ENCODE data around the gene FHL2.
"Not testable (repeated sequence)": the region's sequence is repeated elsewhere in the genome, so short reads cannot be mapped to it uniquely, and the experiment has no call there.

Gene FHL2

GRCh38 chr2:105338020-105338385 lies 60.8 kb downstream of the FHL2 start:
- DNase-seq (ENCODE audit: low read depth in 2 of 2) = no peak

DNA sequence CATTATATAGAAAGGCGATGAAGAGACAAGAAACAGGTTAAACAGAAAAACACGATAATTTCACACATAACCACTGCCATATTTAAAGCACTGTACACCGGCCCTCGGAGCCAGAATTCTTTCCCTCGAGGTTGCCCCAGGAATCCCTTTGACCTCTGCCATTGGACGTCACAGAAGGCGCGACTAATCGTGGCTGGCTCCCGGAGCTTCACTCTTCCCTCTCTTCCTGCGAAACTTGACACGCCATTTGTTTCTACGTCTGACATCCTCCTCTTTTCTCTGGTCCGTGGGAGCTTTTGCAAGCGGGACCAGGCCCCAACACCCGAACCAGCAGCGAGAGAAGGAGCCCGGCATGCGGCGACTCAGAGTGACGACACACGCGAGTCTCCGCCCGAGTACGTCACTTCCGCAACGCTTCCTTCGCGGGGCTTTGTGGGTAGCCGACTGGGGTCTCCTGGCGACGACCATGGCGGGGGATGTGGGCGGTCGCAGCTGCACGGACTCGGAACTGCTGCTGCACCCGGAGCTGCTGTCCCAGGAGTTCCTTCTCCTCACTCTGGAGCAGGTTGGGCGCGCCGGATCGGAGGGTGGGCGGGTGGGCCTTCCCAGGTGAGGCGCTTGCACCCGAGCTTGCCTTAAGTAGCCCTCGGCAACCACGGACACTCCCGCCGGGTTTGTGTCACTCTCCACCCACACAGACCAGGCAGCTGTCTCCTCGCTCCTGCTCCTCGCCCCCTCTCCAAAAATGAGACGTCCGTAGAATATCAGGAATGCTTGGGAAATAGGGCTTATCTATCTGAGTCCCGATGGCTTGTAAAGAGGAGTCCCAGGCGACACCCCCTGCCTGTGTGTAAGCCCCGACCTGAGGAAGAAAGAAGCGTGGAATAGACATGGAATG lies 61.5 kb downstream of the FHL2 start, which contains the start of gene C2orf49:
Gene C2orf49 (plus strand): TSS at position 419 of the 898 bp plus-strand sequence. CDS start 48 bp downstream, at position 467.
- DNase-seq (ENCODE audit: low read depth in 2 of 2) = peak; percentile 83 to 87

GRCh38 chr2:105336786-105337121 lies 62.1 kb downstream of the FHL2 start:
- no peak for DNase-seq (ENCODE audit: low read depth in 2 of 2)

- no peak for DNase-seq (ENCODE audit: low read depth in 2 of 2)
Measured at GRCh38 chr2:105335469-105335868, 63.4 kb downstream of the FHL2 start.

DNA sequence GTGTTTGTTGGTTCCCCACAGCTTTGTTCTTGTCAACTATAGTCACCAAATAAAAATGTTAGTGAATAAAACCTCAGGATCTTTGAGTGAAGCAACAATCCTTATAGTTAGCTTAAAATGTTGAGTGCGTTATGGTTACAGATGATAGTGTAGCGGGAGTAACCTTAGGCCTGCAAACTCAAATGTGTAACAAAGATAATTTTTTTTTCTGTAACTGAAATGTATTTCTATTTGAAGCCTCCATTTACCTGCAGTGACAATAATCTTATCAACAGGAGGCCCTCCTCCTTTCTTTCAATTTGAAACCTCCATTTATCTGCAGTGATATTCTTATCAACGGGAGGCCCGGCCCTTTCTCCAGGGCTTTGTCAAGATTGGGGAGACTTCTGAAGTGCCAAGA lies 64.6 kb downstream of the FHL2 start:
- DNase-seq (ENCODE audit: low read depth in 2 of 2) = no peak

DNA sequence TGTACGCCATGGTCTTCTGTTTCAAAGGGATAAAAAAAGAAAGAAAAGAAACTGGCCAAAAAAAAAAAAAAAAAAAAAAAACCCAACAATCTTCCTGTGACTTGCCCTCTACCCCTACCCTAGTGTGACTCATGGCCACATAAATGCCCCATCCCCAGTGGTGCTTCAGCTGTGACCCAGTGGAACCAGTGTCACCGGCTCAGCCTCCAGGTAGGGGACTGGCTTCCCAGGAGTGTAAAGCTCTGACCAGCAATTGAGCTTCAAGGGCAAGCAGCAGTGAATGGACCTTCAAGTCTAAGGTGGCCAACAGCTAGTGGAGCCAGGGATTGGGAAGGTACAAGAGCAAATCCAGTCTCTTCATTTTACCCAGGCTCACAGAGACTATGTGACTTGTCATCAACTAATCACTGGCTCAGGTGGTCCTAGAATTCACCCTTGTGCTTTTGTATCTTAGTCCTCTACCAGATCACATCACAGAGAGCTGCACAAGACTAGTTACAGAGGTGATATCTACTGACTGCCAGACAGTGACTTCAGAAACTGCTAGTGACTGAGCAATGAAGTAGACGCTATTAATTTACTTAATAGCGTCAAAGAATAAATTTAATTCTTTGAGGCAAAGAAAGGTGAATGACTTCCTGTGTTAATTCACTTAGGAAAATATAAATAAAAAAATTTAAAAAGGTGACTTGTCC lies 68.0 kb downstream of the FHL2 start:
- no peak for DNase-seq (ENCODE audit: low read depth in 2 of 2)

GRCh38 chr2:105329561-105330495 lies 69.0 kb downstream of the FHL2 start, which contains the start of gene TGFBRAP1:
Gene TGFBRAP1 (minus strand): TSS chr2:105329735. CDS start chr2:105308301, 21,434 bp downstream.
- peak; percentile 36 to 41 for DNase-seq (ENCODE audit: low read depth in 2 of 2)

DNA sequence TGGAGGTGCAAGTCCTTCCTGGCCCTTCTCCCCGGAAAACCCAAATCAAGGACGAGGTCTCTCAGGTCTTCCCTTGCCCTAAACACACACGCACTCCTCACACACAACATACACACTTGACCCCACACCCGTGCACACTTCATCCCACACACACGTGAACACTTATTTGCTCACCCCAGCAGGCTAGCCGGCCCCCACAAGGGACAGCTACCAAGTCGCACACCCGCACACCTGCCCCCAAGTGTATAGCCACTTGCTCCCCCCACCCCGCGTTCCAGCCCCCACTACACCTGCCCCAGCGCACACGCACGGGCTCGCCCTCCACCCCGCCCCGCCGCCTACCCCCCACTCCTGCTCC lies 69.7 kb downstream of the FHL2 start:
- peak in 1 of 2 donors; percentile 19 for DNase-seq (ENCODE audit: low read depth in 2 of 2)

GRCh38 chr2:105328281-105329196 lies 70.3 kb downstream of the FHL2 start:
- no peak for DNase-seq (ENCODE audit: low read depth in 2 of 2)

- no peak for DNase-seq (ENCODE audit: low read depth in 2 of 2)
Measured at GRCh38 chr2:105327690-105328089, 71.2 kb downstream of the FHL2 start.

DNA sequence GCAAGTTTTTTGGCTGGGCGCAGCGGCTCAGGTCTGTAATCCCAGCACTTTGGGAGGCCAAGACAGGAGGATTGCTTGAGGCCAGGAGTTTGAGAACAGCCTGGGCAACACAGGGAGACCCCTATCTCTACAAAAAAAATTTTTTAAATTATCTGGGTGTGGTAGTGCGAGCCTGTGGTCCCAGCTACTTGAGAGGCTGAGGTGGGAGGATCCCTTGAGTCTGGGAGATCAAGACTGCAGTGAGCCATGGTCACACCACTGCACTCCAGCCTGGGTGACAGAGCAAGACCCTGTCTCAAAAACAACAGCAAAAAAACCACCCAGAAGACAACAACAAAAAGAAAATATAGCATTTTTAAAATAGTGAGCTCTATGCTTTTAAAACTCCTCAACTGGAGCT lies 71.6 kb downstream of the FHL2 start:
- DNase-seq (ENCODE audit: low read depth in 2 of 2) = not testable (repeated sequence)

- no peak for DNase-seq (ENCODE audit: low read depth in 2 of 2)
Measured at GRCh38 chr2:105325389-105325963, 73.4 kb downstream of the FHL2 start.

GRCh38 chr2:105324732-105325131 lies 74.1 kb downstream of the FHL2 start:
- no peak for DNase-seq (ENCODE audit: low read depth in 2 of 2)

- DNase-seq (ENCODE audit: low read depth in 2 of 2) = no peak
Measured at GRCh38 chr2:105324101-105324500, 74.8 kb downstream of the FHL2 start.

- no peak for DNase-seq (ENCODE audit: low read depth in 2 of 2)
Measured at GRCh38 chr2:105323111-105323510, 75.7 kb downstream of the FHL2 start.

DNA sequence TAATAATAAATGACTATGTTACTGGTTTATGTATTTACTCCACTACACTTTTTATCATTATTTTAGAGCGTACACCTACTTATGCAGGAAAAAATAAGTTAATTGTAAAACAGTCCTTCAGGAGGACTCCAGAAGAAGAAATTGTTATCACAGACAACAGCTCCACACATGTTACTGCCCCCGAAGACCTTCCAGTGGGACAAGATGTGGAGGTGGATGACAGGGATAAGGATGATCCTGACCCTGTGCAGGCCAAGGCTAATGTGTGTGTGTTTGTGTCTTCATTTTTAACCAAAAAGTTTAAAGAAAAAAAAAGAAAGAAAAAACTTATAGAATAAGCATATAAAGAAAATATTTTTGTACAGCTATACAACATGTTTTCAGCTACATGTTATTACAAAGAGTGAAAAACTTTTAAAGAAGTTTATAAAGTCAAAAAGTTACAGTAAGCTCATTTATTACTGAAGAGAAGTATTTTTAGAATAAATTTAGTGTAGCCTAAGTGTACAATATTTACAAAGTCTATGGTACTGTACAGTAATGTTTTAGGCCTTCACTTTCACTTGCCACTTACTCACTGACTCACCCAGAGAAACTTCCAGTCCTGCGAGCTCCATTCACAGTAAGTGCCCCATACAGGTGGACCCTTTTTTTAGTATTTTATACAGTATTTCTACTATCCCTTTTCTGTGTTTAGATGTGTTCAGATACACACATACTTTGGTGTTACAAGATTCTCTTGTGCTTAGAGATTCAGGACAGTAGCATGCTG lies 76.8 kb downstream of the FHL2 start:
- no peak for DNase-seq (ENCODE audit: low read depth in 2 of 2)

GRCh38 chr2:105320651-105321215 lies 78.1 kb downstream of the FHL2 start:
- no peak for DNase-seq (ENCODE audit: low read depth in 2 of 2)

- DNase-seq (ENCODE audit: low read depth in 2 of 2) = no peak
Measured at GRCh38 chr2:105317937-105318336, 80.9 kb downstream of the FHL2 start.

DNA sequence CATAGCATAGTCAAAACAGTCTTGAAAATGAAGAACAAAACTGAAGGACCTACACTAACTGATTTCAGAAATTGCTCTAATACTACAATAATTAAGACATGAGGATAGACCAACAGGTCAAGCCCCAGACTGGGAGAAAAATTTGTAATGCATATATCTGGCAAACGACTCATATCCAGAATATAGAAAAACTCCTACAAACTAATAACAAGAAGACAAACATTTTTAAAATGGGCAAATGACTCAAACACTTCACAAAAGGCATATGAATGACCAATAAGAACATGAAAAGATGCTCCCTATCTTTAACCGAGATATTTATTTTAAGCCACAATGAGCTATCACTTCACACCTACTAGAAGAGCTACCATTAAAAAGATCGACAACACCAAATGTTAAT lies 83.5 kb downstream of the FHL2 start:
- DNase-seq (ENCODE audit: low read depth in 2 of 2) = no peak

Measured in stimulated activated CD4-positive, alpha-beta T cell treated with anti-CD3 and anti-CD28 coated beads, Interleukin-4, amount 100 ng/mL, for 48 hours (primary cell).